ENCODE results near the gene TMEM150C. TPM values are rescaled to one million over a fixed set of nuclear protein-coding genes. Genes with fewer than 3 reads are reported as not detected.
"Not testable (repeated sequence)": the region's sequence is repeated elsewhere in the genome, so short reads cannot be mapped to it uniquely, and the experiment has no call there.

The TMEM150C gene
- total and polyA plus RNA-seq, 2 experiments from 2014 or later = 0.22 to 0.44 TPM

GRCh38 chr4:82479562-82479961, 82.2 kb downstream of the TMEM150C start:
- Histone ChIP-seq H4K20me1 (ENCODE audit: insufficient read depth) (no peaks in the 10 kb centered on the region), H3F3A (ENCODE audit: insufficient read depth) (no peaks in the 10 kb centered on the region), H3K36me3 (ENCODE audit: low read depth) (no peaks in the 10 kb centered on the region), H3K4me3 (no peak overlapping the region), H3K4me1 (ENCODE audit: insufficient read depth) (no peaks in the 10 kb centered on the region), H3K9me2 (ENCODE audit: insufficient read depth) (no peaks in the 10 kb centered on the region), H3K9ac (no peak overlapping the region), H3K27ac (no peak overlapping the region), H3K4me2 (ENCODE audit: unreplicated experiment) (no peak overlapping the region), H3K9me3 (ENCODE audit: low read depth) (no peaks in the 10 kb centered on the region), H3K27me3 (replicated peaks; ENCODE audit: insufficient read depth) (no peaks in the 10 kb centered on the region), H2AFZ (no peak overlapping the region), H3K79me2 (ENCODE audit: insufficient read depth) (no peaks in the 10 kb centered on the region)
- in situ Hi-C loops (cut with MboI) = no loop called here
- no peak for TF ChIP-seq EZH2phosphoT487 (IDR thresholded peaks at IDR 0.05; ENCODE audit: insufficient read depth, low read depth)
- TF ChIP-seq EZH2 (IDR thresholded peaks at IDR 0.05; ENCODE audit: insufficient read depth, poor library complexity, severe bottlenecking) = no peak
- no peak for DNase-seq
- WGBS, 2 experiments (ENCODE audit: low coverage in 1 of 2, low lambda C conversion rate in 2 of 2, missing lambda C conversion rate in 2 of 2) = 90 to 92% methylated on average over 14 of the region's 14 CpGs

DNA sequence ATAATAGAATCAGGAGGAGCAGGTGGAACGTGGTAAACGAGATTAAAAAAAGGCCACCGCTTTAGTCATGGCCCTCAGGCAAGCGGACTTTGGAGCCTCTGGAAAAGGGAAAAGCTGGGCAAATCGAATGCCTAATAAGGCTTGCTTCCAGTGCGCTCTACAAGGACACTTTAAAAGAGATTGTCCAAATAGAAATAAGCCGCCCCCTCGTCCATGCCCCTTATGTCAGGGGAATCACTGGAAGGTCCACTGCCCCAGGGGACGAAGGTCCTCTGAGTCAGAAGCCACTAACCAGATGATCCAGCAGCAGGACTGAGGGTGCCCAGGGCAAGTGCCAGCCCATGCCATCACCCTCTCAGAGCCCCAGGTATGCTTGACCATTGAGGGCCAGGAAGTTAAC, 84.3 kb downstream of the TMEM150C start:
- H3K4me1 ChIP-seq (ENCODE audit: insufficient read depth); H3K79me2 ChIP-seq (ENCODE audit: insufficient read depth); H3K9me3 ChIP-seq (ENCODE audit: low read depth); H3K4me2 ChIP-seq (ENCODE audit: unreplicated experiment); H4K20me1 ChIP-seq (ENCODE audit: insufficient read depth); DNase-seq; H3K27me3 ChIP-seq (replicated peaks; ENCODE audit: insufficient read depth); H3K9ac ChIP-seq; H3K4me3 ChIP-seq; H3F3A ChIP-seq (ENCODE audit: insufficient read depth); H3K36me3 ChIP-seq (ENCODE audit: low read depth); in situ Hi-C loops (cut with MboI); H2AFZ ChIP-seq; H3K27ac ChIP-seq; H3K9me2 ChIP-seq (ENCODE audit: insufficient read depth): not testable (repeated sequence)
- 81 to 86% methylated on average over 9 of the region's 9 CpGs for WGBS, 2 experiments (ENCODE audit: low coverage in 1 of 2, low lambda C conversion rate in 2 of 2, missing lambda C conversion rate in 2 of 2)

- H3K4me2 ChIP-seq (ENCODE audit: unreplicated experiment); H3K36me3 ChIP-seq (ENCODE audit: low read depth); H3K9me2 ChIP-seq (ENCODE audit: insufficient read depth); H3K4me3 ChIP-seq; in situ Hi-C loops (cut with MboI); H2AFZ ChIP-seq; DNase-seq; H3K27me3 ChIP-seq (replicated peaks; ENCODE audit: insufficient read depth); H3F3A ChIP-seq (ENCODE audit: insufficient read depth); H4K20me1 ChIP-seq (ENCODE audit: insufficient read depth); H3K79me2 ChIP-seq (ENCODE audit: insufficient read depth); H3K9me3 ChIP-seq (ENCODE audit: low read depth); H3K9ac ChIP-seq; H3K27ac ChIP-seq; H3K4me1 ChIP-seq (ENCODE audit: insufficient read depth): not testable (repeated sequence)
- WGBS, 2 experiments (ENCODE audit: low coverage in 1 of 2, low lambda C conversion rate in 2 of 2, missing lambda C conversion rate in 2 of 2) = 90 to 93% methylated on average over 7 of the region's 7 CpGs
Observed at GRCh38 chr4:82475931-82476330, 85.9 kb downstream of the TMEM150C start.

GRCh38 chr4:82473621-82474164, 88.1 kb downstream of the TMEM150C start:
- Histone ChIP-seq H2AFZ (no peak overlapping the region), H3K4me3 (no peak overlapping the region), H3K9me3 (ENCODE audit: low read depth) (no peaks in the 10 kb centered on the region), H3F3A (ENCODE audit: insufficient read depth) (peaks cover 22% of the 10 kb centered on the region), H3K4me1 (ENCODE audit: insufficient read depth) (peaks cover 10% of the 10 kb centered on the region; the same call in 1 of the 2 replicates), H3K36me3 (ENCODE audit: low read depth) (no peaks in the 10 kb centered on the region), H3K27me3 (replicated peaks; ENCODE audit: insufficient read depth) (no peaks in the 10 kb centered on the region), H3K27ac (no peak overlapping the region), H3K79me2 (ENCODE audit: insufficient read depth) (no peaks in the 10 kb centered on the region), H3K9me2 (ENCODE audit: insufficient read depth) (no peaks in the 10 kb centered on the region), H4K20me1 (ENCODE audit: insufficient read depth) (no peaks in the 10 kb centered on the region), H3K4me2 (ENCODE audit: unreplicated experiment) (no peak overlapping the region), H3K9ac (no peak overlapping the region)
- DNase-seq = no peak
- 96% methylated on average over 15 of the region's 15 CpGs for whole genome bisulfite sequencing, 2 experiments (ENCODE audit: low coverage in 1 of 2, low lambda C conversion rate in 2 of 2, missing lambda C conversion rate in 2 of 2)
- TF ChIP-seq EZH2phosphoT487 (IDR thresholded peaks at IDR 0.05; ENCODE audit: insufficient read depth, low read depth) (no peak), EZH2 (IDR thresholded peaks at IDR 0.05; ENCODE audit: insufficient read depth, poor library complexity, severe bottlenecking) (no peak)
- in situ Hi-C loops (cut with MboI) = loop anchor here (25.0 kb wide), 1 partner anchor 789 kb away; no protein-coding TSS in a partner anchor

DNA sequence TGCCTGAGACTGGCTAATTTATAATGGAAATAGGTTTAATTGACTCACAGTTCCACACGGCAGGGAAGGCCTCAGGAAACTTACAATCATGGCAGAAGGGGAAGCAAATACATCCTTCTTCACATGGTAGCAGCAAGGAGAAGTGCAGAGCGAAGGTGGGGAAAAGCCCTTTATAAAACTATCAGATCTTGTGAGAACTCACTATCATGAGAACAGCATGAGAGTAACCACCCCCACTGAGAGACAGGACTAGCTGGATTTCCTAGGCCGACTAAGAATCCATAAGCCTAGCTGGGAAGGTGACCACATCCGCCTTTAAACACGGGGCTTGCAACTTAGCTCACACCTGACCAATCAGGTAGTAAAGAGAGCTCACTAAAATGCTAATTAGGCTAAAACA, 88.7 kb downstream of the TMEM150C start:
- H3K36me3 ChIP-seq (ENCODE audit: low read depth); H3K4me2 ChIP-seq (ENCODE audit: unreplicated experiment); H3K4me3 ChIP-seq; H3K9ac ChIP-seq; DNase-seq; H3K27me3 ChIP-seq (replicated peaks; ENCODE audit: insufficient read depth); H3K27ac ChIP-seq; H2AFZ ChIP-seq; H4K20me1 ChIP-seq (ENCODE audit: insufficient read depth); H3K79me2 ChIP-seq (ENCODE audit: insufficient read depth); H3K9me3 ChIP-seq (ENCODE audit: low read depth); H3K9me2 ChIP-seq (ENCODE audit: insufficient read depth): not testable (repeated sequence)
- H3F3A ChIP-seq (ENCODE audit: insufficient read depth) = peaks cover 22% of the 10 kb centered on the region
- peaks cover 10% of the 10 kb centered on the region; the same call in 1 of the 2 replicates for H3K4me1 ChIP-seq (ENCODE audit: insufficient read depth)
- 47% methylated on average over 5 of the region's 5 CpGs for WGBS, 2 experiments (ENCODE audit: low coverage in 1 of 2, low lambda C conversion rate in 2 of 2, missing lambda C conversion rate in 2 of 2)
- in situ Hi-C loops (cut with MboI) = loop anchor here (25.0 kb wide), 1 partner anchor 789 kb away; no protein-coding TSS in a partner anchor
